Measurements from ENCODE around the gene MAP7.
A peak's percentile ranks its signal among the peaks of the same experiment; 100 is the strongest.
"Not testable (repeated sequence)": the region's sequence is repeated elsewhere in the genome, so short reads cannot be mapped to it uniquely, and the experiment has no call there.

MAP7 gene

GRCh38 chr6:136550330-136551071 is at the start of gene MAP7:
Gene MAP7, minus strand, starts transcription at chr6:136550422. Its CDS starts 14 bp downstream, at chr6:136550408.
- H3K36me3 ChIP-seq (ENCODE audit: insufficient read depth, low read length) = no peaks in the 10 kb centered on the region
- H3K4me1 ChIP-seq (ENCODE audit: insufficient read depth, low read length) = no peaks in the 10 kb centered on the region
- H3K9me3 ChIP-seq (ENCODE audit: control insufficient read depth, insufficient read depth, low read length) = no peaks in the 10 kb centered on the region
- H3K9ac ChIP-seq (ENCODE audit: low read depth, low read length) = peak within 1 kb of the TSS; percentile 64

- Histone ChIP-seq H3K4me1 (ENCODE audit: insufficient read depth, low read length) (peaks cover 4% of the 10 kb centered on the region), H3K36me3 (ENCODE audit: insufficient read depth, low read length) (no peaks in the 10 kb centered on the region), H3K9me3 (ENCODE audit: control insufficient read depth, insufficient read depth, low read length) (no peaks in the 10 kb centered on the region), H3K9ac (ENCODE audit: low read depth, low read length) (no peak overlapping the region)
Measured at GRCh38 chr6:136599329-136600011, 49.2 kb upstream of the MAP7 start.

DNA sequence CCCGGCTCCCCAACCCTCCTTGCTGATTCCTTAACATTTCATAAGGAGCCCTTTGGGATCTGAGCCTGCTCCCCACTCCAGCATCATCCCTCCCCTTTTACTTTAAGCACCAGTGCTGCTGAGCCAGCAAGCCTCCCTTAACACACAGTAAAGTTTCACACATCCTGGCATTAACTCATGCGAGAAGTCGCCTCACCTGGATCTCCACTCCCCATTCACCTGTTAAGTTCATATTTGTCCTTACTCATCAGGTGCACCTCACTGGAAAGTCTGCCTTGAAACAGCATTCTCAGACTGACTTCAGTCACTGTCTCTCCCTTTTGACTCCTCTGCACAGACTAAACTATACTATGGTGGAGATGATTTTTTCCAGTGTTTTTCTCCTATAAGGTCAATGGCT is 47.8 kb upstream of the MAP7 start:
- Histone ChIP-seq H3K4me1 (ENCODE audit: insufficient read depth, low read length) (peaks cover 16% of the 10 kb centered on the region), H3K36me3 (ENCODE audit: insufficient read depth, low read length) (no peaks in the 10 kb centered on the region), H3K9ac (ENCODE audit: low read depth, low read length) (no peak overlapping the region), H3K9me3 (ENCODE audit: control insufficient read depth, insufficient read depth, low read length) (no peaks in the 10 kb centered on the region)

DNA sequence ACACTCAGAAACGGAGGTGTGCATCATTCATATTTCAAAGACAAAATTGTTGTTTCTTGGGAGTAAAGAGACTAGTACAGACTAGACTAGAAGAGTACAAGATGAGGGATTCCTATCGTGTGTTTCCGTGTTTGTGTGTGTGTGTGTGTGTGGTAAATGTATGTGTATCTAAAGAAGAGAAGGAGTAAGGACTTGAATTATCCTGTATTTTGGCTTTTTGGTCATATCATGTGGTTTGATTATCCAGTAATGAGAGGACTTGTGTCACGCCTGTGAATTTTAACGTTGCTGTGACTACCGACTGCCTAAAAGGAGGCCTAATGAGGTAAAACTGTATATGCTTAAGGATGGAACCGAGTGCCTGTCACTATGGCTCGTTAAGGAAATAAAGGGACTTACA is 44.4 kb upstream of the MAP7 start:
- Histone ChIP-seq H3K4me1 (ENCODE audit: insufficient read depth, low read length) (peaks cover 26% of the 10 kb centered on the region), H3K9me3 (ENCODE audit: control insufficient read depth, insufficient read depth, low read length) (0 out of 2 replicates have a peak, but pooled peaks cover 4% of the 10 kb centered on the region), H3K36me3 (ENCODE audit: insufficient read depth, low read length) (no peaks in the 10 kb centered on the region), H3K9ac (ENCODE audit: low read depth, low read length) (no peak overlapping the region)

DNA sequence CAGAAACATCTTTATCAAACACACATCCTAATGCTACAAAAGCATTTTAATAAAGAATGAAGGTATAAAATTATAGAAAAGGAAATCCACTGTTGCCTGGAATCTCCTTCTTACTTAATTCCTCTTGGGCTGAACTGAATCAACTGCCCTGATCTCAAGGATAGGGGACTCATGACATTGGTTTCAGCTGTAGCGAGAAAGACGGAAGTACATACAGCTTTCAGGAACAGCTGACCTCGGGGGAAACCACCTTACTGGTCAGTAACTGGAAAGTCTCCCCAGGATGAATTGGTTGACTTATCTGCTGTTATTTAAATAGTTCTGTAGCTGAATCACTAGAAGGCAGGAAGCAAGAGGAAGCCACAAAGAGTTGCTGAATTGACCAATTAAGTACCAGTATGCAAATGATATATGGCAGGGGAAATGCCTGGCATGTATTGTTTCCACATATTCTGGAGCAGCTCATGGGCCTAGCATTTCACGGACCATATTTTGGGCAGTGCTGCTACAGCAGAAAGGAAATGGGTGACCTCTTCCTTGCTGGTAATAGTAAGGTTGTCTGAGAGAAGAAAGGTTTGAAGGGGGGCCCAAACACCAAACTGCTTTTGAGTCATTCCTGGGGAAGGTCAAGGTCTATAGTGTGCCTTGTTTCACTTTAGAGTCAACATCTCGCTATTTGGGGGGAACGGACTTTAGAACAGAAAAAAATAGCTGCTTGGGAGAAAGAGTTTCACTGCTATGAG is 43.7 kb upstream of the MAP7 start:
- Histone ChIP-seq H3K4me1 (ENCODE audit: insufficient read depth, low read length) (peaks cover 30% of the 10 kb centered on the region), H3K9ac (ENCODE audit: low read depth, low read length) (no peak overlapping the region), H3K36me3 (ENCODE audit: insufficient read depth, low read length) (no peaks in the 10 kb centered on the region), H3K9me3 (ENCODE audit: control insufficient read depth, insufficient read depth, low read length) (peaks cover 8% of the 10 kb centered on the region; the same call in 1 of the 2 replicates)

DNA sequence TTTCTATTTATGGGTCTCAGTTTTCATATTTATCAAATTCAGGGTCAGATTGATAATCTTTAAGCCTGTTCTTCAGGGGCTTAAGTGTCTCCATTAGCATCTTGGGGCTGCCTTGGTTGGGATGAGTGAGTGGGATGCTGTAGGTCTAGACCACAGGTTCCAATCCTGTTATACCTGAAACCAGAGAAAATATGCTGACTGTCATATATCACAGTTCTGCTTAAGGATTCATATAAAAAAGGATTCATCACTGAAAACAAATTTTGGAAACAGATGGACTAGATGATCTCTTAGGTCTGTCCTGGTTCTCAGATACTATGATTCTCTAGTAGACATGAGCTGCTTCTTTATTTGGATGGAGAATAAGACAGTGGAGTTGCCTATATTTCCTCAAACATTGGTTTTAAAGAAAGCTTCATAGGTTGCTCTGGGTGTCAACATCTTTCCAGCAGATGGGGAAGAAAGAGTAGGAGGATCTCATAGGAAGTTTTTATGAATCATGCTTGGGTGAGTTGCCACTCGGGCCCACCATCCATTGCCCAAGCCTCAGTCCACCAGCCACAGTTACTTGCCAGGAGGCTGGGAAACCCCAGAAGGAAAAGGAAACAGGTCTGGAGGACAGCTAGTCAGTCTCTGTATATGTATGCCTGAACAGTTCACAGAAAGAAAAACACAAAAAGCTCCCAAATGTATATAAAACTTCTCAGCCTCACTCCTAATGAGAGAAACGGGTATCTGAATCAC is 42.9 kb upstream of the MAP7 start:
- Histone ChIP-seq H3K9ac (ENCODE audit: low read depth, low read length) (no peak overlapping the region), H3K36me3 (ENCODE audit: insufficient read depth, low read length) (no peaks in the 10 kb centered on the region), H3K9me3 (ENCODE audit: control insufficient read depth, insufficient read depth, low read length) (peaks cover 8% of the 10 kb centered on the region; the same call in 1 of the 2 replicates), H3K4me1 (ENCODE audit: insufficient read depth, low read length) (peaks cover 34% of the 10 kb centered on the region)

DNA sequence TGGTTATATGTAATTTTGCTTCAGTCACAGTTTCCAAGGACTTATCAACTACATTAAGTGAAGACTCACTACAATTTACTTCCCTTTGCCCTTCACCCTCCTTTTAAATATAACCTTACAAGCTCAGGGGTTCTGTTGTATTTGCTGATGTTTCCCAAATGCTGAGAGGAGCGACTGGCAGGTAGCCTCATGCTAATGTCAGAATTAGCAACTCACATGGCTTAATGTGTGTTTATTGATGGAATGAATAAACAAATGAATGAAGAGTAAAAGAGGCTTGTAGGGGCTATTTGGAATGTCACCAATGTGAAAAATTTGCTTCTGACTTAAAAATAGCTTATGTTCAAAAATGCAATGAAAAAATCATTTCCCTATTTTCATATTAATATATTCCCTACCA is 41.4 kb upstream of the MAP7 start:
- H3K9ac ChIP-seq (ENCODE audit: low read depth, low read length) = no peak overlapping the region
- H3K36me3 ChIP-seq (ENCODE audit: insufficient read depth, low read length) = no peaks in the 10 kb centered on the region
- H3K9me3 ChIP-seq (ENCODE audit: control insufficient read depth, insufficient read depth, low read length) = peaks cover 8% of the 10 kb centered on the region; the same call in 1 of the 2 replicates
- H3K4me1 ChIP-seq (ENCODE audit: insufficient read depth, low read length) = peaks cover 34% of the 10 kb centered on the region

GRCh38 chr6:136590846-136591245 is 40.6 kb upstream of the MAP7 start:
- not testable (repeated sequence) for H3K9me3 ChIP-seq (ENCODE audit: control insufficient read depth, insufficient read depth, low read length); H3K36me3 ChIP-seq (ENCODE audit: insufficient read depth, low read length); H3K9ac ChIP-seq (ENCODE audit: low read depth, low read length)
- H3K4me1 ChIP-seq (ENCODE audit: insufficient read depth, low read length) = peaks cover 42% of the 10 kb centered on the region

DNA sequence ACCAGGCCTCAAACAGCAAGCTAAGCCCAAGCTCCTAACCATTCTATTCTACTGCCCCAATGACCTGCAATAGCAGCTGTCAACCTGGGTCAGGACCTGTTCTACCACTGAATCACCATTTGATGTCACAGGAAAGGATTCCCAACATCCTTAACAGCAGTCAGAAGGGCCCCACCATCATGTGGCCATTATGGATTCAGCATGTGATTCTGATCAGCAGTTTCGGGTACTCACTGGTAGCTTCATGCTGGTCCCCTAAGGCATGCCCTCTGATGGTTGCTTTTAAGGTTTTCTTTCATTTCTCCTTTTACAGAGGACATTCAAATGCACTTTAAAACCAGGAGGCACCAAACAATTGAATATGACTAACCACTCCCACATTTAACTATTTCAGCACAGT is 37.3 kb upstream of the MAP7 start:
- H3K9me3 ChIP-seq (ENCODE audit: control insufficient read depth, insufficient read depth, low read length) = peaks cover 8% of the 10 kb centered on the region; the same call in 1 of the 2 replicates
- H3K36me3 ChIP-seq (ENCODE audit: insufficient read depth, low read length) = no peaks in the 10 kb centered on the region
- peaks cover 22% of the 10 kb centered on the region for H3K4me1 ChIP-seq (ENCODE audit: insufficient read depth, low read length)
- H3K9ac ChIP-seq (ENCODE audit: low read depth, low read length) = no peak overlapping the region

DNA sequence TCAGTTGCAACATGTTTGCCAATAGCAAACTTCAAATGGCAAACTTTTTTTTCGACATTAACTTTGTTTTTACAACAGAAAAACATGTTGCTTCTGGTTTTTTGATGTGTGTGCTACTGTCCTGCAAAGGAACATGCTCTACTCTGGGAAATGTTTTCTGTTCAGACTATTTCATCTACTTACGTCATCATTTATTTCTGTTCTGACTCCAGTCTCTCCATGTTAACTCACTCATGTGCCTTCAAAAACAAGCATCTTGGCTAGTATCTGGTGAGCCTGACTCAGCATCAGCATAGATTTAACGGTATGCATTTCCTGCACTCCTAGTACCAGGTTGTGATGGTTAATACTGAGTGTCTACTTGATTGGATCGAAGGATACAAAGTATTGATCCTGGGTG is 36.1 kb upstream of the MAP7 start:
- Histone ChIP-seq H3K9me3 (ENCODE audit: control insufficient read depth, insufficient read depth, low read length) (peaks cover 8% of the 10 kb centered on the region; the same call in 1 of the 2 replicates), H3K36me3 (ENCODE audit: insufficient read depth, low read length) (no peaks in the 10 kb centered on the region), H3K9ac (ENCODE audit: low read depth, low read length) (no peak overlapping the region), H3K4me1 (ENCODE audit: insufficient read depth, low read length) (peaks cover 16% of the 10 kb centered on the region)

DNA sequence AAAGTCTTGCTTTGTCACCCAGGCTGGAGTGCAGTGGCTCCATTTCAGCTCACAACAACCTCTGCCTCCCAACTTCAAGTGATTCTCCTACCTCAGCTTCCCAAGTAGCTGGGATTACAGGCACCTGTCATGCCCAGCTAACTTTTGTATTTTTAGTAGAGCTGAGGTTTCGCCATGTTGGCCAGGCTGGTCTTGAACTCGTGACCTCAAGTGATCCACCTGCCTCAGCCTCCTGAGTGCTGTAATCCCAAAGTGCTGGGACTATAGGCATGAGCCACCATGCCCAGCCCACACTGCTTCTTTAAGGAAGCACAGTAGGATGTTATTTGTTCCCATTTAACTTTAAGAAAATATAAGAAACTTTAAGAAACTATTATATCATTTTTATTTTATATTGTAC is 35.3 kb upstream of the MAP7 start:
- not testable (repeated sequence) for H3K9ac ChIP-seq (ENCODE audit: low read depth, low read length); H3K36me3 ChIP-seq (ENCODE audit: insufficient read depth, low read length); H3K9me3 ChIP-seq (ENCODE audit: control insufficient read depth, insufficient read depth, low read length)
- H3K4me1 ChIP-seq (ENCODE audit: insufficient read depth, low read length) = peaks cover 16% of the 10 kb centered on the region

- H3K9me3 ChIP-seq (ENCODE audit: control insufficient read depth, insufficient read depth, low read length); H3K9ac ChIP-seq (ENCODE audit: low read depth, low read length); H3K36me3 ChIP-seq (ENCODE audit: insufficient read depth, low read length): not testable (repeated sequence)
- peaks cover 15% of the 10 kb centered on the region for H3K4me1 ChIP-seq (ENCODE audit: insufficient read depth, low read length)
Measured at GRCh38 chr6:136584290-136584689, 34.1 kb upstream of the MAP7 start.

- Histone ChIP-seq H3K36me3 (ENCODE audit: insufficient read depth, low read length) (no peaks in the 10 kb centered on the region), H3K9ac (ENCODE audit: low read depth, low read length) (no peak overlapping the region), H3K4me1 (ENCODE audit: insufficient read depth, low read length) (peaks cover 7% of the 10 kb centered on the region), H3K9me3 (ENCODE audit: control insufficient read depth, insufficient read depth, low read length) (no peaks in the 10 kb centered on the region; the same call in 1 of the 2 replicates)
Measured at GRCh38 chr6:136582711-136583471, 32.7 kb upstream of the MAP7 start.

Data from ES-I3 (cell line).